Activated CD4-positive, alpha-beta T cell treated with anti-CD3 and anti-CD28 coated beads for 1 hour (primary cell): ENCODE measurements around the gene LILRA6.
"Not testable (repeated sequence)": the region's sequence is repeated elsewhere in the genome, so short reads cannot be mapped to it uniquely, and the experiment has no call there.

ENCODE experiments used
- DNase-seq: peaks from one replicate; pipeline ENCODE4 v3.0.0-alpha.2; 2020

The LILRA6 gene

GRCh38 chr19:54206030-54206830 is 36.4 kb downstream of the LILRA6 start:
- no peak for DNase-seq

GRCh38 chr19:54204767-54205468 is 37.7 kb downstream of the LILRA6 start:
- DNase-seq, result no peak

- no peak for DNase-seq
Observed at GRCh38 chr19:54203151-54203611, 39.4 kb downstream of the LILRA6 start.

GRCh38 chr19:54201980-54202379 is 40.6 kb downstream of the LILRA6 start:
- no peak for DNase-seq

GRCh38 chr19:54201172-54201701 is 41.4 kb downstream of the LILRA6 start:
- DNase-seq, result no peak

GRCh38 chr19:54199401-54199800 is 43.2 kb downstream of the LILRA6 start:
- DNase-seq, result no peak

- DNase-seq, result no peak
Observed at GRCh38 chr19:54197121-54197520, 45.5 kb downstream of the LILRA6 start.

GRCh38 chr19:54196536-54196935 is 46.1 kb downstream of the LILRA6 start:
- no peak for DNase-seq

- not testable (repeated sequence) for DNase-seq
Observed at GRCh38 chr19:54194463-54194862, 48.1 kb downstream of the LILRA6 start.

- DNase-seq, result no peak
Observed at GRCh38 chr19:54193011-54193410, 49.6 kb downstream of the LILRA6 start.

- DNase-seq, result no peak
Observed at GRCh38 chr19:54191811-54192453, 50.7 kb downstream of the LILRA6 start.

- DNase-seq, result no peak
Observed at GRCh38 chr19:54191011-54191810, 51.4 kb downstream of the LILRA6 start, which contains the start of gene TSEN34. Gene TSEN34, plus strand, starts transcription at chr19:54191308. Its CDS starts 57 bp downstream, at chr19:54191365.

GRCh38 chr19:54190503-54191010 is 52.0 kb downstream of the LILRA6 start:
- DNase-seq, result peak; percentile 100

GRCh38 chr19:54189735-54190502 is 52.7 kb downstream of the LILRA6 start:
- peak; percentile 100 for DNase-seq

GRCh38 chr19:54189145-54189734 is 53.4 kb downstream of the LILRA6 start, which contains the start of gene MBOAT7:
Gene MBOAT7, minus strand, starts transcription at chr19:54189580. Its CDS starts 1,072 bp downstream, at chr19:54188508.
- peak; percentile 45 for DNase-seq

- peak; percentile 55 for DNase-seq
Observed at GRCh38 chr19:54188215-54188871, 54.2 kb downstream of the LILRA6 start.

- DNase-seq, result no peak
Observed at GRCh38 chr19:54186934-54187381, 55.6 kb downstream of the LILRA6 start.
